Loucy (cell line): ENCODE measurements around the gene IGF2BP1.

Experiments
- H2AFZ ChIP-seq: fragments of 200-600 bp; sonication (generic); 2 replicates; pipeline ENCODE4 v1.6.0; 2016; ENCODE audit warnings: antibody characterized with exemption, mild to moderate bottlenecking, low read length, moderate library complexity
- H3F3A ChIP-seq: fragments of 200-600 bp; 2 replicates; pipeline ENCODE4 v1.6.0; 2016; ENCODE audit warnings: antibody characterized with exemption, low read depth, mild to moderate bottlenecking
- H3K27me3 ChIP-seq: fragments of 200-600 bp; sonication (generic); 2 replicates; pipeline ENCODE4 v1.6.1; 2014; ENCODE audit warnings: low read length, mild to moderate bottlenecking; ENCODE audit not compliant: insufficient read depth, poor library complexity, severe bottlenecking
- H3K36me3 ChIP-seq: fragments of 200-600 bp; sonication (generic); 2 replicates; pipeline ENCODE4 v1.6.1; 2016; ENCODE audit warnings: low read length; ENCODE audit not compliant: insufficient read depth
- H3K4me1 ChIP-seq: fragments of 200-600 bp; sonication (generic); 2 replicates; pipeline ENCODE4 v1.5.1; 2014; ENCODE audit warnings: low read length, mild to moderate bottlenecking; ENCODE audit not compliant: insufficient read depth, poor library complexity, severe bottlenecking
- H3K4me2 ChIP-seq: fragments of 200-600 bp; sonication (generic); 2 replicates; pipeline ENCODE4 v1.6.0; 2014; ENCODE audit warnings: antibody characterized with exemption, low read length, low read depth, mild to moderate bottlenecking; ENCODE audit not compliant: poor library complexity, severe bottlenecking
- H3K4me3 ChIP-seq: fragments of 200-600 bp; sonication (generic); 2 replicates; pipeline ENCODE4 v1.5.1; 2014; ENCODE audit warnings: low read length, mild to moderate bottlenecking, mixed read lengths; ENCODE audit not compliant: poor library complexity, severe bottlenecking
- H3K79me2 ChIP-seq: fragments of 200-600 bp; sonication (generic); 2 replicates; pipeline ENCODE4 v1.6.1; 2014; ENCODE audit warnings: low read length; ENCODE audit not compliant: insufficient read depth
- H3K9ac ChIP-seq: fragments of 200-600 bp; sonication (generic); 2 replicates; pipeline ENCODE4 v1.6.0; 2014; ENCODE audit warnings: mild to moderate bottlenecking, low read depth, low read length, moderate library complexity; ENCODE audit not compliant: poor library complexity, severe bottlenecking
- H3K9me2 ChIP-seq: fragments of 200-600 bp; sonication (generic); replicated peaks from 2 replicates; pipeline ENCODE4 v1.6.1; 2016; ENCODE audit warnings: low read depth, low read length, mixed read lengths
- H3K9me3 ChIP-seq: fragments of 200-600 bp; sonication (generic); 2 replicates; pipeline ENCODE4 v1.6.1; 2014; ENCODE audit warnings: mild to moderate bottlenecking, antibody characterized with exemption, low read length, low read depth; ENCODE audit not compliant: insufficient read depth
- H4K20me1 ChIP-seq: fragments of 200-600 bp; sonication (generic); 2 replicates; pipeline ENCODE4 v1.6.0; 2014; ENCODE audit warnings: antibody characterized with exemption, low read length, mild to moderate bottlenecking; ENCODE audit not compliant: insufficient read depth, poor library complexity, severe bottlenecking
- CTCF ChIP-seq: fragments of 200-600 bp; sonication (generic); conservative IDR thresholded peaks from 2 replicates; pipeline ENCODE4 v1.5.1; 2014; ENCODE audit warnings: mild to moderate bottlenecking, antibody characterized with exemption, low read length
- EZH2phosphoT487 ChIP-seq: fragments of 200-600 bp; IDR thresholded peaks from 2 replicates; pipeline ENCODE4 v1.6.1; 2018; ENCODE audit warnings: antibody characterized with exemption, mild to moderate bottlenecking, moderate library complexity, borderline replicate concordance

The IGF2BP1 gene

GRCh38 chr17:49041527-49041926, 44.3 kb downstream of the IGF2BP1 start:
- H3K9me3 ChIP-seq = no peaks in the 10 kb centered on the region
- H4K20me1 ChIP-seq = no peaks in the 10 kb centered on the region
- no peak overlapping the region for H3K4me2 ChIP-seq
- H3K36me3 ChIP-seq = no peaks in the 10 kb centered on the region
- no peaks in the 10 kb centered on the region for H3K9me2 ChIP-seq
- H3K4me3 ChIP-seq = no peak overlapping the region
- no peak overlapping the region for H2AFZ ChIP-seq
- H3K9ac ChIP-seq = no peak overlapping the region
- H3K79me2 ChIP-seq = no peaks in the 10 kb centered on the region
- H3F3A ChIP-seq = no peaks in the 10 kb centered on the region
- no peaks in the 10 kb centered on the region for H3K27me3 ChIP-seq
- H3K4me1 ChIP-seq = no peaks in the 10 kb centered on the region
- TF ChIP-seq CTCF = no peak
- TF ChIP-seq EZH2phosphoT487 = no peak

GRCh38 chr17:49045376-49045775, 48.2 kb downstream of the IGF2BP1 start:
- Histone ChIP-seq H3K4me3 (no peak overlapping the region), H3F3A (no peaks in the 10 kb centered on the region)

GRCh38 chr17:49046912-49047311, 49.7 kb downstream of the IGF2BP1 start:
- TF ChIP-seq EZH2phosphoT487 = no peak
- TF ChIP-seq CTCF = no peak
- no peaks in the 10 kb centered on the region for H3F3A ChIP-seq

More at GRCh38 chr17:49045376-49045775, 48.2 kb downstream of the IGF2BP1 start:
- Histone ChIP-seq H3K27me3 (no peaks in the 10 kb centered on the region), H4K20me1 (no peaks in the 10 kb centered on the region), H3K9me3 (no peaks in the 10 kb centered on the region), H3K4me1 (no peaks in the 10 kb centered on the region), H3K36me3 (no peaks in the 10 kb centered on the region), H3K79me2 (no peaks in the 10 kb centered on the region), H3K9me2 (no peaks in the 10 kb centered on the region), H3K4me2 (no peak overlapping the region), H3K9ac (no peak overlapping the region), H2AFZ (no peak overlapping the region)
- TF ChIP-seq CTCF = no peak
- TF ChIP-seq EZH2phosphoT487 = no peak

More at GRCh38 chr17:49046912-49047311, 49.7 kb downstream of the IGF2BP1 start:
- no peaks in the 10 kb centered on the region for H3K9me3 ChIP-seq
- H3K9ac ChIP-seq = no peak overlapping the region
- no peaks in the 10 kb centered on the region for H3K4me1 ChIP-seq
- no peaks in the 10 kb centered on the region for H3K27me3 ChIP-seq
- no peak overlapping the region for H3K4me2 ChIP-seq
- no peak overlapping the region for H2AFZ ChIP-seq
- no peak overlapping the region for H3K4me3 ChIP-seq
- no peaks in the 10 kb centered on the region for H4K20me1 ChIP-seq
- no peaks in the 10 kb centered on the region for H3K79me2 ChIP-seq
- H3K36me3 ChIP-seq = no peaks in the 10 kb centered on the region
- no peaks in the 10 kb centered on the region for H3K9me2 ChIP-seq
